GM04504 (cell line): ENCODE results near the gene VAV1.
A peak's percentile ranks its signal among the peaks of the same experiment; 100 is the strongest.
"Not testable (repeated sequence)": the region's sequence is repeated elsewhere in the genome, so short reads cannot be mapped to it uniquely, and the experiment has no call there.

ENCODE experiments used
- DNase-seq: peaks from one replicate; pipeline ENCODE4 v3.0.0-alpha.2; 2012; ENCODE audit warnings: low read depth

The VAV1 gene

GRCh38 chr19:6852001-6852400 is 79.5 kb downstream of the VAV1 start:
- DNase-seq = no peak

- DNase-seq = no peak
Observed at GRCh38 chr19:6853868-6854267, 81.4 kb downstream of the VAV1 start.

DNA sequence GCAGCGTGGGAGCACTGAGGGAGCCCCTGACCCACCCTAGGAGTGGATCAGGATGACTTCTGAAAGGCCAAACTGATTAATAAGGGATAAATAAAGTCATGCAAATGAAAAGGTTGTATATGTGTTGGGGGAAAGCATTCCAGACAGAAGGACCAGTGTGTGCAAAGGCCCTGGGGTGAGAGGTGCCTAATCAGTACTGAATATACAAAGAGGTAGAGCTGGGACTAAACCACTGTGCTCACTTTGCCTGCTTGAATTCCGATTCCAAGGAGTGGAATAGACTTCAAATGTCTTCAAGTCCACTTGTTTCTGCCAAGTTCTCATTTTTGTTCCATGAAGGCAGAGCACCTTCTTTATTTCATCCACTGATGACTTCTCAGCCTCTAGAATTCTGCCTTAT is 82.2 kb downstream of the VAV1 start:
- DNase-seq = no peak

DNA sequence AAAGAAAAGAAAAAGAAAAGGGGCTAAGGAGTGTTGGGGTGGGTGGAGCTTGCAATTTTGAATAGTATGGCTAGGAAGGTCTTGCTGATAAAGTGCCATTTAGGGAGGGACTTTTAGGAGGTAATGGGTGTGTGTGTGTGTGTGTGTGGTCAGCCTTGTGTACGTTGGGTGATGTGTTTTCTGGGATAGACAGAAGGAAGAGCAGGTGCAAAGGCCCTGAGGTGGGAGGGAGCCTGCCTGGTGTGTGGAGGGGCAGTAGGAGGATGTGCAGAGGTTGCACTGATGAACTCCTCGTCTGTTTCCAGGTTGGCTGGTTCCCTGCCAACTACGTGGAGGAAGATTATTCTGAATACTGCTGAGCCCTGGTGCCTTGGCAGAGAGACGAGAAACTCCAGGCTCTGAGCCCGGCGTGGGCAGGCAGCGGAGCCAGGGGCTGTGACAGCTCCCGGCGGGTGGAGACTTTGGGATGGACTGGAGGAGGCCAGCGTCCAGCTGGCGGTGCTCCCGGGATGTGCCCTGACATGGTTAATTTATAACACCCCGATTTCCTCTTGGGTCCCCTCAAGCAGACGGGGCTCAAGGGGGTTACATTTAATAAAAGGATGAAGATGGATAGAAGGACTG is 84.4 kb downstream of the VAV1 start:
- no peak for DNase-seq

DNA sequence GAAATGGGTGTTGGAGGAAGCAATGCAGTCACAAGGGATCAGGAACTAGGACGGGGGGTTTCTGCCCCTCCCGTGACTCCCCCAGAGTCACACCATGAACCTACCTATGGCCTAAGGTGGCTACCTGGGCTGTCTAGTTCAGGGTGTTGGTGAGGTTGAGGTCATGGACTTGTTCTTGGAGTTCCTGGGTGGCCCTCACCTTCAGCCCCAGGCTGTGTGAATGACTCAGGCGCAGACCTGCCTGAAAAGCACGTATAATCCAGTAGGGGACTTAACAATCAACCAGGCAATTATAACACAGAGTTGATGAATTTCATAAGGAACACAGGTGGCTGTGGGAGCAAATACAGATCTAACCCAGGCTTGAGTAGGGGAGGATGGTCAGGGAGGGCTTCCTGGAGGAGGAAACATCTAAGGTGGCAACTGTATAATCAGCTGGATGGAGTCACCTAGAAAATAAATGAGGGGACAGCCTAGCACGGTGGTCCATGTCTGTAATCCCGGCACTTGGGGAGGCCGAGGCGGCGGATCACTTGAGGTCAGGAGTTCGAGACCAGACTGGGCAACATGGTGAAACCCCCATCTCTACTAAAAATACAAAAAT is 89.3 kb downstream of the VAV1 start:
- no peak for DNase-seq

DNA sequence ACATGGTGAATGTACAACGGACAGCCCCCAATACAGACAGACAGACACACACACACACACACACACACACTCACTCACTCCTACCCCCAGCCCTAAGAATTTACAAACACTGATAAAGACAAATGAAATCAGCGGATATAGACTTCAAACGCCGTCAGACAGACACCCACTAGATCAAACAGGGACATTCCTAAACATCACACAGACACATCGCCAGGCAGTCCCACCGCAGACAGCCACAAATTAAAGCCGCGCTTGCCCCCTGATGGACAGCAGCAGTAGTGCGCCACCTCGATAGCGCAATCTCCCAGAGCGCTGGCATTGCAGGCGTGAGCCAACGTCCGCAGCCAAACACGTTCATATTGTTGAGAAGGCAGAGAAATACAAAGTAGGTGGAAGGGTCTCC is 90.2 kb downstream of the VAV1 start:
- peak; percentile 45 for DNase-seq

GRCh38 chr19:6864325-6864940 is 91.9 kb downstream of the VAV1 start:
- DNase-seq = no peak

- DNase-seq = no peak
Observed at GRCh38 chr19:6865849-6866248, 93.3 kb downstream of the VAV1 start.

- DNase-seq = no peak
Observed at GRCh38 chr19:6866741-6867151, 94.2 kb downstream of the VAV1 start.

- no peak for DNase-seq
Observed at GRCh38 chr19:6868351-6868750, 95.8 kb downstream of the VAV1 start.

- not testable (repeated sequence) for DNase-seq
Observed at GRCh38 chr19:6869151-6869882, 96.8 kb downstream of the VAV1 start.

GRCh38 chr19:6873708-6874431 is 101.4 kb downstream of the VAV1 start:
- no peak for DNase-seq

- no peak for DNase-seq
Observed at GRCh38 chr19:6875218-6875617, 102.7 kb downstream of the VAV1 start.

- no peak for DNase-seq
Observed at GRCh38 chr19:6876748-6877147, 104.2 kb downstream of the VAV1 start.

DNA sequence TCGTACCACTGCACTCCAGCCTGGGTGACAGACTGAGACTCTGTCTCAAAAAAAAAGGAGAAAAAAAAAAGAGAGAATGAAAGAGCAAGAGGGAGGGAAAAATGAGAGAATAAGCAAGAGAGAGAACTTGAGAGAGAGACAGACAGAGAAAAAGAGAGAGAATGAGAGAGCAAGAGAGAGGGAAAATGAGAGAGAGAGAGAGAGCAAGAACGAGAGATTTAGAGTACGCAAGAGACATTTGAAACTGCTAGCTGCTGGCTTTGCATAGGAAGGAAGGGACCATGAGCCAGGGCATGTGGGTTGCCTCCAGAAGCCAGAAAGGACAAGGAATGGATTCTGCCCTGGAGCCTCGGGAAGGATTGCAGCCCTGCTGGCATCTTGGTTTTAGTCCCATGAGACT is 105.3 kb downstream of the VAV1 start:
- no peak for DNase-seq

GRCh38 chr19:6886277-6886897 is 113.9 kb downstream of the VAV1 start:
- DNase-seq = no peak

- no peak for DNase-seq
Observed at GRCh38 chr19:6887316-6887715, 114.8 kb downstream of the VAV1 start, which contains the start of gene ADGRE1. Gene ADGRE1, plus strand, starts transcription at chr19:6887579. Its CDS starts 30 bp downstream, at chr19:6887609.

GRCh38 chr19:6888967-6889366 is 116.5 kb downstream of the VAV1 start:
- DNase-seq = no peak

- DNase-seq = no peak
Observed at GRCh38 chr19:6890401-6890913, 117.9 kb downstream of the VAV1 start.

GRCh38 chr19:6890938-6891337 is 118.4 kb downstream of the VAV1 start:
- no peak for DNase-seq

DNA sequence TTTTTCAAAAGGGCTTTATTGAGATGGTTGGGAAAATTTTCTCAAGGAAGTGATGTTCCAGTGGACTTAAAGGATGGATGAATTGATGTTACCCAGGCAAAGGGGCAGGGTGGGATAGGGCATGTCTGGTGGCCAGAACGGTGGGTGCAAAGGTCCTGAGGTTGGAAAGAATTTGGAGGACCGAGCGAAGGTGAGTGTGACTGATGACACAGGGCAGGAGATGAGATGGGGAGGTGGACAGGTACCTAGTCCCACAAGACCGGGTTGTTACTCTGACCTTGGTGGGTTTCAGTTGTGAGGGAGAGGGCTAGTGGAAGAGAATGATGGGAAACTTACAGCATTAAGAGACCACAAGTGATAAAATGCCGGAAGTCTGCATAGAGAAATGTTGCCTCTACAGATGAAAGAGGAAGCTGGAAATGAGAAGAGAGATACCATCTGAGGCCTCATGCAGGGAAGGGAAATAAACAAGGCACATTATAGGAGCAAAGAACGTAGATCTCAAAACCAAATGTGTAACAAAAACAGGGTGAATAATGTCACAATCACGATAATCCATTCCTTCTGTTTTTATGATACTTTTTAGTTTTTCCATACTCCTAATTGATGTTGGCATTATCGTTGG is 119.4 kb downstream of the VAV1 start:
- no peak for DNase-seq
